HG03064 (cell line): Measurements from ENCODE around the gene GALR1.
A peak's percentile ranks its signal among the peaks of the same experiment; 100 is the strongest.
"Not testable (repeated sequence)": the region's sequence is repeated elsewhere in the genome, so short reads cannot be mapped to it uniquely, and the experiment has no call there.

ENCODE experiments used
- ATAC-seq: cut with Tn5 transposase; IDR thresholded peaks from one replicate; pipeline ENCODE4 v1.9.1; 2021; ENCODE audit warnings: low read depth; ENCODE audit not compliant: unreplicated experiment

Gene GALR1

GRCh38 chr18:77249569-77250500 lies at the start of gene GALR1:
TSS of gene GALR1 (plus strand) at chr18:77249848. CDS start at chr18:77250549, 701 bp downstream.
- no peak for ATAC-seq

- no peak for ATAC-seq
These were observed 48.1 kb upstream of the GALR1 start for GRCh38 chr18:77201506-77201905.

- no peak for ATAC-seq
These were observed 47.3 kb upstream of the GALR1 start for GRCh38 chr18:77202329-77202728.

- no peak for ATAC-seq
These were observed 46.6 kb upstream of the GALR1 start for GRCh38 chr18:77203071-77203470.

GRCh38 chr18:77203851-77204250 lies 45.8 kb upstream of the GALR1 start:
- no peak for ATAC-seq

GRCh38 chr18:77205769-77206168 lies 43.9 kb upstream of the GALR1 start:
- ATAC-seq: no peak

GRCh38 chr18:77206676-77207374 lies 42.8 kb upstream of the GALR1 start:
- ATAC-seq: no peak

GRCh38 chr18:77207540-77207939 lies 42.1 kb upstream of the GALR1 start:
- ATAC-seq: no peak

- ATAC-seq: peak; percentile 63
These were observed 40.7 kb upstream of the GALR1 start for GRCh38 chr18:77208964-77209363.

- no peak for ATAC-seq
These were observed 40.1 kb upstream of the GALR1 start for GRCh38 chr18:77209587-77209986.

- no peak for ATAC-seq
These were observed 39.4 kb upstream of the GALR1 start for GRCh38 chr18:77210249-77210648.

- no peak for ATAC-seq
These were observed 31.0 kb upstream of the GALR1 start for GRCh38 chr18:77218642-77219041.

GRCh38 chr18:77220726-77221125 lies 28.9 kb upstream of the GALR1 start:
- ATAC-seq: no peak

- ATAC-seq: no peak
These were observed 27.2 kb upstream of the GALR1 start for GRCh38 chr18:77222464-77222863.

- no peak for ATAC-seq
These were observed 26.4 kb upstream of the GALR1 start for GRCh38 chr18:77223221-77223639.

GRCh38 chr18:77223653-77224052 lies 26.0 kb upstream of the GALR1 start:
- no peak for ATAC-seq

GRCh38 chr18:77230645-77231044 lies 19.0 kb upstream of the GALR1 start:
- ATAC-seq: no peak

- ATAC-seq: no peak
These were observed 14.9 kb upstream of the GALR1 start for GRCh38 chr18:77234504-77235365.

- not testable (repeated sequence) for ATAC-seq
These were observed 10.4 kb upstream of the GALR1 start for GRCh38 chr18:77239285-77239684.

- ATAC-seq: no peak
These were observed 627 bp upstream of the GALR1 start for GRCh38 chr18:77248873-77249568.
